ENCODE results near the gene WNT5B.
A peak's percentile ranks its signal among the peaks of the same experiment; 100 is the strongest.

The WNT5B gene

DNA sequence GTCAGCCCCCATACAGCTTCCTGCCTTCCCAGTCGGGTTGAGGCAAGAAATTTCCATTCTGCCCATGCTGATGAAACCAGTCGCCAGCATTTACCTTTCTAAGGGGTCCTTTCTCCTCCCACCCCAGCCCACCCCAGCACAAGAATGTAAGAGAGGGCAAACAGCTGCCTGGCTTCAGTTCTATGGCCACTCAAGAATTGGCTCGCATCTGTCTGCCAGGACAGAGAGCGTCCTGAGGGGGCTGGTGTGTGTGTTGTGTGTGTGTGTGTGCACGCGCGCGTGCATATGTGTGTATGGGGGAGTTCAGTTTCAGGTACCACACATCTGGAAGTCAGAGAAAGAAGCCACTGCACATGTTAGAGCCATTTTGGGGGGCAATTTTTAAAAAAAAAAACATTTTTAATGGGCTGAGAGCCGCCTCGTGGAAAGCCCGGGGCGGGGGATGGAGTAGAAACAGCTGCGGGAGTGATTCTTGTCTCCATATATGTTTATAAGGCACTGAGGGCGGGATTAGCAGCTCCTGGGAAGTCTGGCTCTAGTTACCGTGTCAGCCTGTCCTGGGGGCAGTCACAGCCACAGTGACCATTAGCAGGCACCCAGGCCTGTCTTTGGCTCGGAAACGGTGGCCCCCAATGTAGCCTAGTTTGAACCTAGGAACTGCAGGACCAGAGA lies at the start of gene WNT5B:
Gene WNT5B, plus strand, starts transcription at position 566 of the 672 bp plus-strand sequence. CDS start 2,124 bp downstream, outside the sequence.
- DNase-seq: no peak

DNA sequence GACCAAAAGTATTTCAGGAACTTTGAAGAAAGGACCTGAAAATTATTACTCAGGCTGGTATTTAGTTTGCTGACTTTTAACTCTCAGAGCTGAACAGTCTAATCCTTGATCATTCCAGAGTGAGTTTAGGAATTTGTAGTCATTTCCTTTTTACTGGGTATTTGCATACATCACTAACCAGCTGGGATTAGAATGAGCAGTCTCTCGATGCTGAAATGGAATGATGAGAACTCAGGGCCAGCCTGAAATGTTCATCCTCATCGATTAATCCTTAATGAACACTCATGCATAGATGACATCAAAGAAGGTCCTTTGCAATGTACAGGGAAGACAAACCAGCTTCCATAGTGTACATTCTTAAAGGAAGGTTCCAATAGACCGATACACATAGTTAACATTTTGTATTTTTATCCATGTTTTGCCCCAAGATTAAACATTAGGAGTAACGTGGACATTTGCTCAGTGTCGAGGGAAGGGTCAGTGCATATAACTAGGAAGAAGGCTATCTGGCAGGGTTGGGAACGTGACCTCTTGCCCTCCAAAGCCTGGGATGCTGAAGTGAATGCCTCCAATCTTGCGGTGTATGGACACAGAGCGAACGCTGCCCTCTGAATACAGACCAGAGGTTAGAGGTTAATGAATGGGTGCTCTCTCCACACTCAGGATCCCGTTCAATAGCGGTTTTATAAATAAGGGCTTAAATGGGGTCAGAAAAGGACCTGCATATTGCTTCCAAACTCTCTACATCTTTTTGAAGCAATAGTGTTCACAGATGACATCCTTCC lies 49.2 kb upstream of the WNT5B start:
- no peak for DNase-seq

DNA sequence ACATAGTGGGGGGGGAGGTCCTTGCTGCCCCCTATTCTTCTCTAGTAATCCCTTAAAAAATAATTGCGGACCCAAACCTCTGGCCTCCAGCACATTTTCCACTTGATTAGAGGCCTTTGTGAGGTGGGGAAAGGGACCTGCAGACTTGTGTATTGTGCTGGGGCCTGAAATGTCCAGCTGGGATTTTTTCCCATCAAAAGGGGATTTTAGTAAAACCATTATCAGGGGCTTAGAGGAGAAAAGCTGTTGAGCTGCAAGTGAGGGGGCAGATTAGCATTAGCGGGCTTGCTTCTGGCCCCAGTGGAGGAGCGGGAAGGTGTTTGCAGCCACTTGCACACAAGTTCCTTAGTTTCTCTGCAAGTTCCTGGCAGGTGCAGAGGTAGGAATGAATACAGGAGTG lies 48.5 kb upstream of the WNT5B start:
- no peak for DNase-seq

DNA sequence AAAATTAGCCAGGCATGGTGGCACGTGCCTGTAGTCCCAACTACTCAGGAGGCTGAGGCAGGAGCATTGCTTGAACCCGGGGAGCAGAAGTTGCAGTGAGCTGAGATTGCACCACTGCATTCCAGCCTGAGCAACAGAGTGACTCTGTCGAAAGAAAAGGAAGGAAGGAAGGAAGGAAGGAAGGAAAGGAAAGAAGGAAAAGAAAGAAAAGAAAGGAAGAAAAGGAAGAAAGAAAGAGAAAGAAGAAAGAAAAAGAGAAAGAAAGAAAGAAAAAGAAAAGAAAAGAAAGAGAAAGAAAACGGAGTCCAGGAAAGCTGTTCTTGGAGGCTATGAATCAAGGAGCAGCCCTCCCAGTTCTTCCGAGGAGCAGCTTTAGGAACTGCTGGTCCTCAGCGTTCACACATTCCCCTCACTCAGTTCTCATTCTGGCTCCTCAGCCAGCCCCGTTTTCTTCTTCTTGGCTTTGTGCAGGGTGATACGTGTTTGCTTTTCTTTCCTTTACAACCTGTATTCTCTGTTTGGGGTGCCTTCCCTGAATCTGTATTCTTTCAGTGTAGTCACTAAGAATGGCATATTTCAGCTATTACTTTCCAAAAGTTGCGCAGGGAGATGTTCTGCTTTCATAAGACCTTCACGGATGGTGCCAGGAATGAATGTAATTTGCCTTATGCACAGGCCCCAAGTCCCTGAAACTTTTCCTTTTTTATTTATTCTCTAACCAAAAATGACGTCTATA lies 46.9 kb upstream of the WNT5B start:
- no peak for DNase-seq

DNA sequence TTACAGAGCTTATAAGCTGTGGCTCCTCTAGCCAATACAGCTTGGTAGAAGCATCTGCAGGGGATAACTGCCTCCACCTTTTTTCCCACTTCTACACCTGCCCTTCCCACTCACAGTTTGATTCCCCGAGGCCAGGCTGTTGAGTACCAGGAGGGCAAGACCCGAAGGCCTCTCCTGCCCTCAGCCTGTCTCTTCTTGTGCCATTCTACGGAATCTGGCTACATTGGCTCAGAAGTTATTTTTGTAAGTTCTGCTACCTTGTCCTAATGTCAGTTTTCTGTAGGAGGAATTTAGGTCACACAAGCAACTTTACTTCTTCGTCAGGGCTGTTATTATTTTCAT lies 46.4 kb upstream of the WNT5B start:
- DNase-seq: no peak

DNA sequence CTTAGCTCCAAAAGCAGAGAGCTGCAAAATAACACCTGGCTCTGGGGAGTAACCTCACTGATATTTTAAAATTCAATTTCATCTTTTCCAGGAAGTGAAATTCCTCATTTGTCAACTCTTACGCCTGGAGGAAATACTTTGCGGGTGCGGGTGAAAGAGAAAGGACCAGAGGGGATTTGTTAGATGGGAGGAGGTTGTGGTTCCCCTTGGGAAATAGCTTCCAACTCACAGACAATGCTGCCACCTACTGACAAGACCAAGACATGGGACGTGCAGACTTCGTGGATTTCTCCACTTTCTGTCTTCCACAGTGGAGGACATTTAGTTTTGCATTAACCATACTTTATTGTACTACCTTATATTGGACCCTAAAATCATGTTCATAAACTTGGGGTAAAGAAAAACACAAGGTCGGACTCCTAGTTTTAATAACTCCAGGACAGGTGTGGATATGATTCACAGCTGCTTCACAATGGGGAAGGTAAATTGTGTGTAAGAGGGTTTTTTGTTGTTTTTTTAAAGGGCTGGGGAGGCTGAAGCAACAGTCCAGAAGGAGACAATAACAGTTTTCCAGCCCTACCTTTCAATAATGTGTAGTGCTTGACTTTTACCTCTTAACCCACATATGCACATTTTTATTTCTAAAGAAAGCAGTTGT lies 45.5 kb upstream of the WNT5B start:
- peak; percentile 75 for DNase-seq

DNA sequence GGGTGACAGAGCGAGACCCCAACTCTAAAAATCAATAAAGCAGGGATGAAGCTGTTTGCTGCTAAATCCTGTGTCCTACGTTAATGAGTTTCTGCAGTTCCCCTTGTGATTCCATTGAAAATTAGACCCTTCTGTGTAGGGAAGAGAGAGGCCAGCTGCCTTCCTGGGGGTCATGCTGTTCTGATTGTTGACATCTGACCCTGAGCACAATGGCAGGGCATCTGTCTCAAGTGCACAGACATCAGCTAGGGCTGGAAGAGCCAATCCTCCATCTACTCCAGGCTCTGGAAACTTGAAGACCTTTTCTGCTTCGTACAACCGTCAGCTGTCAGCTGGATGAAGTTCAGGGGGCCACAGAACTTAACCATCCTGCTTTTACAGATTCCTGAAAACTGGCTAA lies 44.7 kb upstream of the WNT5B start:
- no peak for DNase-seq

DNA sequence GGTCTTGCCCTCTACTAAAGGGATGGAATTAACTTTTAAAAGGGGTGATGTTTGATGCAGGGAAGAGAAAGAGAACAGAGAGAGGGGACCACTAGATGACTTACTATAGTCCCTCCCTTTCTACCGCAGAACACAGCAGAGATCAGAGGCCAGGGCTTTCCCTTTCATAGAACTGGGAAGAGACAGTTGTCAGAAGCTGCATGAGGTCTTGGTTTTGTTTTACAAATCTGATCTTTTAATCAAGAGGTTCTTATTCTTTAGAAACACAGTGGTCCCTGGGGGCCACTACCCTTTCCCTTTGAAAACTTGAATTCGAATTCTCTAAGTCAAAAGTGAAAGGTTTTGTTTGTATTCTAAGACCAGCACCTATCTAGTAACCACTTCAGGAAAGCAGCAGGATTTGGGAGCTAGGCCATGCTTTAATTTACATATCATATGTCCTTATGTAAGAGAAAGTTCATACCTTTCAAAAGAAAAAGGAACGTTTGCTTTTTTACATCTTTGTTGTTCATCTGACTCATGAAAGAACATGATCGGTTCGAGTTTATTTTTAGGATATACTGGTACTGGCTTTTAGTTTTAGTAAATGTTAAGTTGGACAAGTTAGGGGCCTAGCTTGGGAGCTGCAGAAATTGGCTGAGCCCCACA lies 41.0 kb upstream of the WNT5B start:
- DNase-seq: no peak

DNA sequence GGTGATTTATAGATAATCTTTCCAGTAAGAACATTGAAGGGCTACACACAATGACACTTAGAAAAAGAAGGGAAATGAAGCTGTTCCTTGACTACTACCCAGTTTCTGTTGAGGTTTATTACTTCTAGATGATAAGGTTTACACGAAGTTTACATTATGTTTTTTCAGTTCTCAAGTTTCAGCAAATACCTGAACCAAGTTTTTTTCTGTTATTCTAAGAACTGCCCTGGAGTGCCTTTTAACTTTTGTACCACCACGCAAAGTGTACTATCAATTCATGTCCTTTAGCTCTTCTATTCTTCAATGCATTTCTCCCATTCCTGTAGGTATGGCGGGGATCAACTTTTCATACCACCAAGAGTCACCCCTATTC lies 40.5 kb upstream of the WNT5B start:
- no peak for DNase-seq

DNA sequence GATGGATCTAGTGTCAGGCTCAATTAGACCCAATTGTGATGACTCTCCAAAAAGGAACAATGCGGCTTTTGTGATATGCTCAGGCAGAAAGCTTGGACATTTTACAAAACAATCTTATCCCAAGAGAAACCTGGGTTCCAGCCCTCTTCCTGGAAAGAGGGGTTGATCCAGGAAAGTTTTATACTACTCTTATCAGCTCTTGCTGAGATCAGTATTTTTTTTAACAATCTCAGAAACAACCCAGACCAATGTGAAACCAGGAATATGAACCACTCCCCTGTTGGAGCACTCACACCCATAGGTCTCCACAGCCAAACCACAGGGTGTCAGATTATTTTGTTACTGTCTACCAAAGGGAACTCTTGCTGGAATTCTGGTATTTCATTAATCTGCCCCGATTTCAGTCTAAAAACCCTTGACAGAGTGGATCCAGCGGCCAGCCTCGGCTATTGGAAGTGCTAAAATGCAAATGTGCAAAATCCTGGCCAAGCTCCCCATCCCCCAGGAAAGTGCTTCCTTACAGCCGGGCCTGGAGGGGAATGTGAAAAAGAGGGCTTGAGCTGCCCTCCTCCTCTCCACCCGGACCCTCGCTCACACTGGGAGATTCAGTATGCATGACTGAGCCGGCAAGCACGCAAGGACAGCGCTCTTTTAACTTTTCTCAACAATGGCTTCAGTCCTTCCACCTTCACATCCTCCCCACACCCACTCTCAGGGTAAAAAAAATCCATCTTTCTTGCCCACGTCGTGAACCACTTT lies 38.6 kb upstream of the WNT5B start:
- no peak for DNase-seq

DNA sequence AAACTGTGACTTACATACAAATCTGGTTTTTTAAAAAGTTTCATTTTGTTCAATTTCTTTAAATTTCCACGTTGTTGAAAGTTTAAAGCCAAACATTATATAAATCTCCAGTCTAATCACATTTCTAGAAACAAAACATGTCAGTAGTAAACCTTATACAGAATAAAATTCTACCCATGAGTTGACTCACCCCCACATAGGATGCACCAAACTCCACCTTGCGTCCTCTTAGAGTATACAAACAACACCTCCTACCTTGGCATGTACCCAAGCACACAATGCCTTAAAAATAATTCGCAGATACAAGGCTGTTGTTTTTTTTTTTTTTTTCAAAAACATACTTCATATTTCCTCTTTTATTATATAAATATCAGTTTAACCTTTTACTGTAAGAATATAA lies 38.0 kb upstream of the WNT5B start:
- DNase-seq: peak; percentile 62

DNA sequence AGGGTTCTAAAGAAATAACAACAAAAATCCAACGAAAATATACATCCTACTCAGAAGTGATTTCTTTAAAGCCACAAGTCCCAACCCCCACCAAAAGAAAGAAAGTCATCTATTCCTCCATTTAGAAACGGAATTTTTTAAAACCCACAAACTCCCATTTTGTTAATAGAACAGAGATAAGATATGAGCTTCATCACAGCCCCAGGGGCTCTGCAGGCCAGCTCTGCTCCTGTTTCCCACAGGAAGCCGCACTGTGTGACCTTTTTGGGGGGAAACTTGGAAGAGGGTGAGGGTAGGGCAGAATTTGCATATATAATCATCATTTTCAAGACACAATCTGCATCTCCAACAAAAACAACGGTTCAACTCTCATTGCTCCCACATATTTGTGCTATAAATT lies 37.5 kb upstream of the WNT5B start:
- no peak for DNase-seq

DNA sequence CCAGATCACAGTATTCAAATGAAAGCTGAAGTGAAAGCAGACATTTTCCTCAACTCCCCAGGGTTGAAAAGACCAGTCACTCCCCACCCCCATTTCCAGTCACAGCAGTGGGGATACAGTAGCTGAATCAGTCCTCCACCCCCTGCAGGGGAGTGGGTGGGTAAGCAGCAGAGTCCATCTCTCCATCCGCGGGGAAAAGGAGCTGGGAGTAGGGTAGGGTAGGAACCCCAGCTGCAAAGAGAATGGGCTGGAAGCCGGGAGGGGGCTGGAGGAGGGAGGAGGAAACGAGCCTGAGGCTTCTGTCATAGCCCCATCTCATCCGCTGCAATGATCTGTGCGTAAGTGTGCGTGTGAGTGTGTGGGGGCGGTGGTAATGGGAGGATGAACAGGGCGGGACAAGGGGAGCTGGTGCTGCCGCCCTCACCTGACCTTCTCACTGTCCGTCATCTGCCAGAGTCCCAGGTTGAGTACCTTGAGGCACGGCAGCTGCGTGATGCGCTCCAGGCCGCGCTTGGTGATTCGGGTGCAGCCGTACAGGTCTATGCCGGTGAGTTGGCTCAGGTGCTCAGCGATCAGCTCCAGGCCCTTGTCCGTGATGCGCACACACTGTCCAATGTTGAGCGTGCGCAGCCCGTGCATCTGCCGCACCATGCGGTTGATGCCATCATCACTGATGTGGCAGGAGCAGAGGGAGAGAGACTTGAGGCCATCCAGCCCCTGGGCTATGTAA lies 36.4 kb upstream of the WNT5B start:
- DNase-seq: peak; percentile 76

DNA sequence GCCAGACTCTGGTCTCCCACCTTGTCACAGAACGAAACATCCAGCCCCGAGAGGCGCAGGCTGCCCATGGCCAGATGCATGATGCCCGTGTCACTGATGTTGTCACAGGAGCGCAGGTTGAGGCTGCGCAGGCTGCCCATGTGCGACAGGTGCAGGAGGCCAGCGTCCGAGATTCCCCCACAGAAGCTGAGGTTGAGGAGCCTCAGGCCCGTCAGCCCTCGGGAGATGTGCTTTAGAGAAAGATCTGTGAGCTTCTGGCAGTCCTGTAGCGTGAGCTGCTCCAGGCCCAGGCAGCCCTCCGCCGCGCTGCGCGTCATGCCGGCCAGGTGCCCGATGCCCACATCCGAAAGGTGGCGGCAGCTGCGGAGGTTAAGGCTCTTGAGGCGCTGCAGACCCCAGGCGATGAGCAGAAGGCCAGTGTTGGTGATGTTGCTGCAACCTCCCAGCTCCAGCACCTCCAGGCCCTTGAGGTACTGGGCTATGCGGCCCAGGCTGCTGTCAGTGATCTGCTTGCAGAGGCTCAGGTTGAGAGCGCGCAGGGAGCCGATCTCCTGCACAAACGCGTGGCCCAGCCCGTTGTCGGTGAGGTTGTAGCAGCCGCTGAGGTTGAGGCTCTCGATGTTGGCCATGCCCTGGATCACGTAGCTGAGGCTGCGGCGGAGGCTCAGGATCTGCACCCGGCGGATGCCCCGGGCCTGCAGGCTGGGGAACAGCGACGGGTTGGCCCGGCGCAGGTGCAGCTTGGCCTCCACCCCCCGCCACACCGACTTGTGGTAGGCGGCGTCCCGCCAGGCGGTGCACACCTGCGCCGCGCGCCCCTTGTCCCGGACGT lies 35.6 kb upstream of the WNT5B start:
- peak; percentile 72 for DNase-seq

DNA sequence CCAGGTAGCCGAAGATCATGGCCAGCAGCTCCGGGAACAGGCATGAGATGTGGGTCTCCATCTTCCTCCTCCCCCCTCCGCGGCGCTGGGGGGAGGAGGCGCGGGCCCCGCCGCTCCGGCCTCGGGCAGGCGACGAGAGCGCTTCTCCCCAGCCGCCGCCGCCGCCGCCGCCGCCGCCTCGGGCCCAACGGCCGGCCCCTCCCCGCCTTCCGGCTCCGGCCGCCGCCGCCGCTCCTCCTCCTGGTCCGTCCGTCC lies 35.1 kb upstream of the WNT5B start:
- no peak for DNase-seq

DNA sequence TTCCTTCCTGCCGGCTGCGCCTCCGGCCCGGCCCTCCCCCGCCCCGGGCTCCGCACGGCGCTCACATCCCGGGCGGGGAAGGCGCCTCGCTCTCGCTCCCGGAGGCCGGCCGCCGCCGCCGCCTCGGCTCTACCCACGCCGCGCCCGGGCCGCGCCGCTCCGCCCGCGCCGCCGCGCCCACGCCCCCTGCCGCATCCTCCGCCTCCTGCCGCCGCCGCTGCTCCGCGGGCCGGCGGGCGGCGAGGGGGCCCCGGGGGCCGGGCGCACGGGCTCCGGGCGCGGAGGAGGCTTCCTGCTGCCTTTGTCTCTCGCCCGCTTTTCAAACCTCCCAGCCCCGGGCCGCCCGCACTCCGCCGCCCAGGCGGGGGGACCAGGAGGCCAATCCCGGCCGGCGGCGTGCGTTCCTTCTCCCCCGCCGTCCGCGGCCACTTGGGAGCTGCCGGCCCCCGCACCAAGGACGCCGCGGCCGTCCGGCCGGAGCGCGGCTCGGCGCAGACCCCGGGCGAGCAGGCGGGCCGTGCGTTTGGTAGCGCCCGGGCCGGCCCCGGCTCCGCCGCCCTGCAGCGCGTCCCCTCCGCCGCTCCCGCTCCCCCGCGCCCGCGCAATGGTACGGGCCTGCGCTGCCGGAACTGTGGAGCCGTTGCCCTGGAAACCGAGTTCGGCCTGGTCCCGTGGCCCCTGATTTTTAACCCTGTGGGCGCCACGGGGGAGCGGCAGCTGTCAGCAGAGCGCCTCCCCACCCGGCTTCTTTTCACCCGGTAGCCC lies 34.6 kb upstream of the WNT5B start, which contains the start of gene FBXL14:
Gene FBXL14, minus strand, starts transcription at position 321 of the 765 bp plus-strand sequence. CDS start 515 bp downstream, outside the sequence.
- peak; percentile 93 for DNase-seq

DNA sequence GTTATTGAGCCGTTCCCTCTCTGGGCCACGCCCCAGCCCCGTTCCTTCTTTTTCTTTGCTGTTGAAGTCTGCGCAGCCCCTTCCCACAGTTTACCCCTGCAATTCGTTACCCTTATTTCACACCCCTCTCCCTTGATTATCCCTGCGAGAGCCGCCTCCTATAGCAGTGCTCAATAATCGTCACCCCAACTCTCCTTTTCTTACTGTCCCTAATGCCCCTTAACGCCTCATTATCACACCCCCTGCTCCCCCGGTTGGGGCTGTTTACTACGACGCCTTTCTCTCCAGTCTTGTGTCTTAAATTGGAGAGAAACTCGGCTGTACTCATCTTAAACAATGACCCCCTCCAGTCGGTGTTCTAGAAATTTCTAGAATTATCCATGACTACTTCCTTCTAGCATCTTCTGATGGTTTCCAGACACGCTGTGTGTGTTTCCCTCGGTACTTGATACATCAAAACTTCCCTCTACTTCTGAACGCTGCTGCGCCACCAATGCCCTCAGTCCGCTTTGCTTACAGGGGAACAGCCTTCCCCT lies 33.9 kb upstream of the WNT5B start:
- peak; percentile 19 for DNase-seq

DNA sequence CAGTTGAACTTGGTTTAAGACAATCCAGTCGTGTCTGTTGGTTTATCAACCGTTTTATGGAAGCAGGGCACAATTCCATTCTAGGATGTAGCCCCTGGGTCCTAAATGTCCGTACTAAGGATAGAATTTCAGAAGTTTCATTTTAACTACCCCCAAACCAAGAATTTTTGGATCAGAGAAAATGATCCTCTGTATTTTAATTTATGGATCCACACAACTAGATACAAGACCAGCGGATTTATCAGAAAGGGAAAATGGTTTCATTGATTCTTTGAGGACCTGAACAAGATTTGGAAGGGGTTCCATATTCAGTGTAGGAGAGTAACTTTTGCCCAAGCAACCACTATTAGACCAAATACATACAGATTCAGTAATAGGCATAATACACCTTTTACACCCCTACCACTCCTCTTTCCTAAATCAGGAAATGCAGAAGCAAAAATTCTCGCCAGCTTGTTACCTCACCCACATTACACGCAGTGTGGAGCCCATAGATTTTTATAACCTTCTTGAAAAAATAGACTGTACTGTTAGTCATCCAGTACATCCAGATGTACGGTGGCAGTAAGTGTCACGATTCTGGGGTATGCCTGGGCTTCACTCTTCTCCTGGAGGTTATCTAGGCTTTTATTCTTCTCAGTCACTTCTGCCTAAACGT lies 33.2 kb upstream of the WNT5B start:
- no peak for DNase-seq

DNA sequence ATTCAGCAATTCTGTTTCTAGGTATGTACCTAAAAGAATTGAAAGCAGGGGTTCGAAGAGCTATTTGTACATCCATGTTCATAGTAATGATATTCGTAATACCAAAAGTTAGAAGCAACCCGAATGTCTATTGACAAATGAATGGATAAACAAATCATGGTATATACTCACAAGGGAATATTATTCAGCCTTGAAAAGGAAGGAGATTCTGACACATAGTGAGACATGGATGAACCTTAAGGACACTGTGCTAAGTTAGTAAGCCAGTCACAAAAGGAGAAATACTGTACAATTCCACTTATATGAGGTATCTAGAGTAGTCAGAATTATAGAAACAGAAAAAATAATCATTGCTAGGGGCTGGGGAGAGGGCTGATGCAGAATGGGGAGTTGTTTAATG lies 30.3 kb upstream of the WNT5B start:
- no peak for DNase-seq

Data from CD4-positive, alpha-beta T cell treated with Interleukin-6 for 4 hours (primary cell).